HG03045 (cell line): Measurements from ENCODE around the gene NAP1L5.

ENCODE experiments used
- ATAC-seq: cut with Tn5 transposase; IDR thresholded peaks from one replicate; pipeline ENCODE4 v1.9.1; 2021; ENCODE audit warnings: mild to moderate bottlenecking, moderate library complexity; ENCODE audit not compliant: unreplicated experiment

Gene NAP1L5

DNA sequence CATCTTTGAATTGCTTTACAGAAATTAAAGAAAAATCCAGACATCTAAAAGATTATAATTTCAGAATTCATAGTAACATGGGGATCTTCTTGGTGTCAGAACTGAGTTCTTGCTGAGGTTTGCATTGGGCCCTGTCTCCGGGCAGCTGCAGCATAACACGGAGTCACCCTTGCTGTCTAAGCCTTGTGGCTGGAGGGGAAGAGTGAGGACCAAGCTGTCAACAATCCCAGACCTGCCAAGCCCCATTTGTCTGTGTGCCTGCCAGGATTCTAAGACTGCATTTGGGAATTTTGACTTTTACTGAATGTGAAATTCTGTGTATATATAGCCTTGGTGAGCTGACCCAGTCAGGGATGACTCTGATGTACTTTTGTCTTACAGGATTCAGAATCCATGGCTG is 25.2 kb upstream of the NAP1L5 start:
- ATAC-seq, result no peak

DNA sequence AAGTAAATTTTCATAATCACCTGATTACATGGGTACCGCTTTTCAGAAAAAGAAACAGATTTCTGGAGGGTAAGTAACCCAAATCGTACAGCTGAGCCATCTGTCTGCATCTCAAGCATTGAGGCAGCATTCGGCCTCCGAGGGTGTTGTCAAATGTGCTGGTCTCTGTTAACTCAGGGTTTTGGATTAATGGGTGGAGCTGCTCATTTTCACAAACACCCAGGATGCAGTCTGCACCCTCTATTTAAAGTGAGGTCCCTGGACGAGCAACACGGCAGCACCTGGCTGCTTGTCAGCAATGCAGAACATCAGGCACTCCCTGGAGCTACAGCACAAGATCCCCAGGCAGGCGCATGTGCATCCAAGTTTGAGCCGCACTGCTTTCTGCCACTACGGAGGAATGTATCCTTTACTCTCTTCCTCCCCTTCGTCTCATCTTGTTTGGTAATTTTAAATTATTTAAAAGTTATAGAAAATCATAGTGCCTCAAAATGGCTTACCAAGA is 24.7 kb upstream of the NAP1L5 start:
- ATAC-seq, result no peak

DNA sequence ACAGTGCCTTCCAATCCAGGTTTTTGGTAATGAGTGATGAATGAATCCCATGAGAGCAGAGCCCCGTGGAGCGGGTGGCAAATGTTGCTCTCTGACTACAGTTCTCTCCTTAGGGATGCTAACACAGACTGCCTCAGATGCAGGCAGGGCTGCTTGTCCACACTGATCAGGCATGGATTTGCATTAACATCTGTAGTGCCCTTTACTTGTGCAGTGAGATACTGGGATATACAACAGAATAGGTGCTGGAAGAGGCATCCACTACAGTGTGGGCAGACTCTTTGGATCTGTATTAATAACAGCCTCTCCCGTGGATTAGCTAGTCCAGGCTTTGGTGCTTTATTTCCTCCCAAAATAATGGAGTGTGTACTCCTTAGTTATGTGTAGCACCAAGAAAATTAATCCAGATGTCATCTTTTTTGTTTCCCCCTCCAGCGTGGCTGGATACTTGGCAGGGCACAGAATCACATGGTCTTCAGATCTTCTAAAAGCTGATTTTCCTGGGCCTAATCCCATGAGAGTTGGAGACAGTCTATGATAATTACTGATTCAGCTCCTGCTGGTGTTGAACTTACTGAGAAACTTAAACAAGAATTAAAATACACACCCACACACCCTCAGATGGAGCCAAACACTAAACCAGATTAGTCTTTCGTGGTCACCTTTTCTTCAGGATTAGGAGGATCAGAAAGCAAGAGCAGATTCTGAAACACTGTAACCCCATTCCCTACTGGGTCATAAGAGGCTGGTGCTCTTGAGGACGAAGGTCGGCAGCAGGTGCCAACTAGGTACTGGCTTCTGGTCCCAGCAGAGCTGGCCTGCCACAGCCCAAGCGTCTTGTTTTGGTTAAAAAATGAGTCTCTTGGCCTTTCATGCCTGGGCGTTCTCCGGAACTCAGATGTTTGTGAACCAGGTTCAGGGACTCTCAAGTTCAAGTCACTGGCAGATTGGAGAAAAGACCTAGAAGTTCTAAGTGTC is 23.1 kb upstream of the NAP1L5 start:
- ATAC-seq, result no peak

DNA sequence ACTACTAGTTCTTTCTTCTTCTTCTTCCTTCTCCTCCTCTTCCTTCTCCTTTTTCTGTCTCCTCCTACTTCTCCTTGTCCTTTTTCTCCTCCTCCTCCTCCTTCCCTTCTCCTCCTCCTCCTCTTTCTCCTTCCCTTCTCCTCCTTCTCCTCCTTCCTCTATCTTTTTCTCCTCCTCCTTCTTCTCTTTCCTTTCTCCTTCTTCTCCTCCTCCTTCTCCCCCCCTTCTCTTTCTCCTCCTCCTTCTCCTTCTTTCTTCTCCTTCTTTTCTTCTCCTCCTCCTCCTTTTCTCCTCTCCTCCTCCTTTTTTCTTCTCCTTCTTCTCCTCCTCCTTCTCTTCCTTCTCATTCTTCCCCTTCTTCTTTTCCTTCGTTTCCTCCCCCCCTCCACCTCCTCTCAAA is 21.8 kb upstream of the NAP1L5 start:
- no peak for ATAC-seq

DNA sequence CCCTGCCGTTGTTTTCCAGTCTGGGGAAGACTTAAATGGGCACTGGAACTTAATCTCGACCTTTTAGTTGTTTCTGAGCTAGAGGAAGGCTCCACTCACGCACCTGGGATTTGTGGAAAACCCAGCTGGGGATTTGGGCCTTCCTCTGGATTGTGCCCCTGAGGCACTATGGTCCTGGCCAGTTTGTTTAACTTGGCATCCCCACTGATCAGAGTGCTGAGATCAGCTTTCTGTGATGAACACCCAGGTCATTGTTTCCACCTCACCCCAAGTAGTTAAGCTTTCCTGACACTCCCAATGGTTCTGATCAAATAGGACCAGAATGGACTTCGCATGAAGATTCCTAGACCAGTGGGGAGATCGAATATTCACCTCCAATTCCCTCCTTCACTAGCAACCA is 20.5 kb upstream of the NAP1L5 start:
- no peak for ATAC-seq

DNA sequence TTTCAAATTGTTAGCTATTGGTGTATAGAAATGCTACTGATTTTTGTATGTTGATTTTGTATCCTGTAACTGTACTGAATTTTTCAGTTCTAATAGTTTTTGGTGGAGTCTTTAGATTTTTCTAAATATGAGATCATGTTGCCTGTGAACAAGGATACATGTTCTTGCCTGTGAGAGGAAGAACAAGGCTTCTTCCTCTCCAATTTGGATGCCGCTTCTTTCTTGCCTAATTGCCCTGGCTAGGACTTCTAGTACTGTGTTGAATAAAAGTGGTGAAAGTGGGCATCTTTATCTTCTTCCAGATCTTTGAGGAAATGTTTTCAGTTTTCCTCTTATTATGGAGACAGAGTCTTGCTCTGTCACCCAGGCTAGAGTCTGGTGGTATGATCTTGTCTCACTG is 16.2 kb upstream of the NAP1L5 start:
- ATAC-seq, result no peak

DNA sequence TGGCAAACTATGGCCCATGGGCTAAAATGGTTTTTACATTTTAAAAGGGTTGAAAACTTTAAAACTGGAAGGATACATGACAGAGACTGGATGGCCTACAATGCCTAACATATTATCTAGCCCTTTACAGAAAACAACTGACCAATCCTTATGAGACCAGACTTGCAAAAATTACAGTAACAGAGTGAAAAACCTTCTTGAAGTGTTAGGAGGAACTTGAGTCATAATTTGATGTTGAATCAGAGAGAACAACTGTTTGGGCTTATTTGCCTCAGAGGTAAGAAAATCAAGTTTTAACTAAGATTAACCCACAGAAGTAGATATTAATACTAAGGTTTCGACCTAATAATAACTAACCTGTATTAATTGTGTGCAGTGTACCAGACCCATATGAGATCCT is 12.4 kb upstream of the NAP1L5 start:
- ATAC-seq, result no peak

DNA sequence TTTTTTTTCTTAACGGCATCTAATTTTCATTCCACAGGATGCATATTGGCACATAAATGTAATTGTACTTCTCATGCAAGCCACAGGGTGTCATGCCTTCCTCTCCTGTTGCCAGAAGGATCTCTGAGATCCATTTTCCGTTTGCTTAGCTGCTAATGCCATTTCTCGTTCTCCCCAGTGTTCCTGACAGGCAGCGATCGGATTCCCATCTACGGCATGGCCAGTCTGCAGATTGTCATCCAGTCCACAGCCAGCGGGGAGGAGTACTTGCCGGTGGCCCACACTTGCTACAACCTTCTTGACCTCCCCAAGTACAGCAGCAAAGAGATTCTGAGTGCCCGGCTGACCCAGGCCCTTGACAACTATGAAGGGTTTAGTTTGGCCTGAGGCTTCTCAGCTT is 8.9 kb upstream of the NAP1L5 start:
- ATAC-seq, result no peak

DNA sequence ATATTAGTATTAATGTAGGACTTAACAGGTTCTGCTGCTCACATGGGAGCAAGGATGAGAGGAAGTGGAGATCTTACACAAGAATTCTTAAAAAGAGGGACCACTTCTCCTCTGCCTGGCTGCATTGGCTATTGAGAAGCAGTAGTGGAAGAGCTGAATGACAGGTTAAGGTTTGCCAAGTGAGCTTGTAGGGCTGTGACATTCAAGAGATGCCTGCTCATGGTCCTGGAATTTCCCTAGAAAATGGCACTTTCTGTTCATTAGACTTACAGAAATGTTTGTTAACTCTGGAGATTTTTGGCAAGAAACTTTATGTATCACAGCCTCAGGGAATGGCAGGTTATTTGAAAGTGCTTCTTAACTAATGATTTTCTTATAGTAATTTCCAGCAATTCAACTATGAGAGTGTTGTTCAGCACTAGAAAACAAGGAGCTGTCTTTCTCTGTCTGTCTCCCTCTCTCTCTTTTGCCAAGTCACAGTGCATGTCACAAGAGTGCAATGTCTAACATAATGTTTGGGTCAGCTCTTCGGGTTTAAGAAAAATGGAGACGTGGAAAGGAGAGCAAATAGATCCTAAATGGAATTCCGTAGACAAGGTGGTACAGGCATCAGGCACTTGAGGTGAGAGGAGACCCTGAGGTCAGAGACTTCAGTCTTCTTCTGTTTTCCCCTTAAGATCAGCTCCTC is 8.3 kb upstream of the NAP1L5 start:
- ATAC-seq, result no peak

DNA sequence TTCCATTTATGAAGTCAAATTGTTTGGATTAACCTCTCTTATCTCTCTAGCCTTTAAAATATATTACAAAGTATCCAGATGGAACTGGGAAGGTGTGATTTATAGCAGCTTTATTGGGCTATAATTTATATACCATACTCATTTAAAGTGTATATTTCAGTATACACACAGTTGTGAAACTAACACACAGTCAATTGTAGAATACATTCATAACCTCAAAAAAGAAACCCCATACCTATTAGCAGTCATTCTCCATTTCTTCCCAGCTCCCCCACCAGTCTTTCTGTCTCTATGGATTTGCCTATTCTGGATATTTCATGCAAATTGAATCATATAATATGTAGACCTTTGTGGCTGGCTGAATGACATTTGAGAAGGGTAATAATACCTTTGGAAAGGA is 7.6 kb upstream of the NAP1L5 start:
- no peak for ATAC-seq

DNA sequence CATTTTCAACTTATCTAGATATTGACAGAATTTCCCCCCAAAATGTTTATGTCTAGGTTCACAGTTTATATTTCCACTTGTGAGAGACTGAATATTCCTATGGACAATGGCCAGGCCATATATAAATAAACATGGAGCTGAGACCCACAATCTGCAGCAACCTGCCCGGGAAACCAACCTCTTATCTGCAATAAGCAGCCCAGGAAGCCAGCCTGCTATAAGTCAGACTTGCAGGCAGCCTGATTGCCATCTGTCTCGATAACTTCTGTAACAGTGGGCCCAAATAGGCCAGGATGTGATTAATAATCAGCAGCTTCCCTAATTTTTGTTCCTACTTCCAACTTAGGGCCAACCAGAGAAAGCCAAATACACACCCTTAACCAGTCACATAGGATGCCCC is 5.2 kb upstream of the NAP1L5 start:
- no peak for ATAC-seq

DNA sequence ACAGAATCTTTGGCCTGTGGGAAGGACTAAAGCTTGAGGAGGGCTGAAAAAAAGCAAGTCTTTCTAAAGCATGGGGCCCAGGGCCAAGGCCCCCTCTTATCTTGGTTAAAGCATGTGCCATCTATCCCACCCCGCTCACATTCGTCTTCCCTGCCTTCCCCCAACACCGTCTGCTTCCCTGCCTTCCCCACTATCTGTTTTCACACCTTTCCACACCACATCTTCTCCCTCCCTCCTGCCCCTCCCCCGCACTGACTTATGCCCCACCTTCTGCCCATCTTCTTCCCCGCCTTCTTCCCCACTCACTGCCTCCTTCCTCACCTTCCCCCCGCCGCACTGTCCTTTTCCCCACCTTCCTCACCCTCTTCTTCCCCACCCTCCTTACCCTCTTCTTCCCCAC is 890 bp upstream of the NAP1L5 start:
- no peak for ATAC-seq

DNA sequence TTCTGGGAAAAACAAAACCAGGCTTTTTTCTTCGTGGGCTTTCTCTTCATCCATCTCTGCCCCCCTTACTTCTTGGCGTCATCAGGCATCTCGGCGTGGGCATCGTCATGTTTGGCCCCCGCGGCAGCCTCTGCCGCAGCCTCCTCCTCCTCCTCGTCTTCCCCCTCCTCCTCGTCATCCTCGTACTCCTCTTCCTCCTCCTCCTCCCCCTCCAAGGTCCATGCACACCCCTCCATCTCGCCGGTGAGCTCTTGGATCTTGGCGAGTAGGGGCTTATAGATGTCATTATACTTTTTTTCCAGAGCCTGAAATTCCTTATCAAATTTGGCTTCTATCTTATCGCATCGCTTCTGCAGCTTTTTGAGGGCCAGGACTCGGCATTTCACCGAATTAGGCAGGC is 488 bp downstream of the NAP1L5 start:
- no peak for ATAC-seq

DNA sequence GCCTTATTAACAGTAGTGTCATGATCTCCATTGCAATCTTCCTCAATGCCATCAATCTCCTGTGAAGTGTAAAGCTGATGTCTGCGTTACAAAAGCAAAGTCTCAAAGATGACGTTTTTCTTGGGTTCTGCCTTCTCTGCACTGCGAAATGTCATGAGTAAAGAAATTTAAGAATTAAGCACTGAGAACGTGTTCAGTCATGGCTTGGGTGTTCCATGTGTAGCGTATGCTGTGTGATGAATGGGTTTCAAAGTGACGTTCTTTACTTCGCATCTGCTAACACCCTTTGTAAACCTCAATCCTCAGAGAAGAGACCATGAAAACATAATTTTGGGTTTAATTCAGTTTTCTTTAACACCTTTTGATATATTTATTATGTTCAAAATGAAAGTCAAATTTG is 999 bp downstream of the NAP1L5 start:
- no peak for ATAC-seq

DNA sequence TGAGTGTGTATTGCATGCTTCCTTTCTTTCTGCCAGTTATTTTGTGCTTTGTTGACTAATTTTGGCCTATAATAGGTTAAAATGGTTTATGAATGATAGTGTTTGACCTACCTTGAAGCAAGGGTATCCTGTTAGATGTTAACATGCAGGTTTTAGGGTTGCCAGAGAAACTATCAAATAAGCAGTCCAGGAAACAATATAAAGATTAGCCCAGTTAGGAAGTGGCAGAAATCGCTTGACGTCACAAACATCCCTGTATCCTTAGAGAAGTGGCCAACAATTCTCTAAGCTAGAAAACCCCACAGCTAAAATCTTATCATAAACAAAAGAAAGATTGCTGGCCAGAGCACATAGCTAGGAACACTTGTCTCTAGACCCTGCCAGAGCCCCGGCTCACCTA is 3.8 kb downstream of the NAP1L5 start:
- no peak for ATAC-seq

DNA sequence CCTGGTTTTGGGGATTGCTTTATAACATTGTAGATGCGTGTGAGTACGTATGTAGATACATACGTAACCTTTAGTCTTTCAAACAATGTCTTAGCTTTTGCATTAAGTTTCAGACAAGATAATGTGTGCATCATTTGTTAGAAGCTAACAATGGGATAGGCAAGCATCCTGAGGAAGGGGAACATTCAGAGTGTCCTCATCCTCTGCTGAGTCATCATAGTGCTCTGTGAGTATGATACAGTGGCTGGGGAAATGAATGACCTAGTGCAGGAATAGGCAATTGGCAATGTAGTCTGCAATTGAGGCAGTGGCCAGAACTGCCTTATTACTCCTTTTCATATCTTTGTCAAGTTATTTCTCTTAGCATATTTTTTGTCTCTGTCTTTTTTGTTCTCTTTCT is 7.3 kb downstream of the NAP1L5 start:
- no peak for ATAC-seq

DNA sequence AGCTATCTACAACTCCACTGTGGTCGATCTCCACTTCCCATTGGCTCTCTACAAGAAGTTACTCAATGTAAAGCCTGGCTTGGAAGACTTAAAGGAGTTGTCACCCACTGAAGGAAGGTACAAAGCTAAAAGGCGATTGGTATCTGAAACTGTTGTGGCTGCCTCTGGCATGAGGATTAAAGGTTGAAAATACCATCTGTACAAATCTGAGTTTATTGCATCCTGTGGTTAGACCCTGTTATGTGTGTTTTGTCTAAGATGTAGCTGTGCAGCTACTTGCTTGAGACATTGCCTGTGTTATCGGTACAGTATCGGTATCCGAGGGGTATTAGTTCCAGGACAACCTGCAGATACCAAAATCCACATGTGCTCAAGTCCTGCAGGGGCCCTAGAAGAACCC is 16.4 kb downstream of the NAP1L5 start:
- ATAC-seq, result no peak

DNA sequence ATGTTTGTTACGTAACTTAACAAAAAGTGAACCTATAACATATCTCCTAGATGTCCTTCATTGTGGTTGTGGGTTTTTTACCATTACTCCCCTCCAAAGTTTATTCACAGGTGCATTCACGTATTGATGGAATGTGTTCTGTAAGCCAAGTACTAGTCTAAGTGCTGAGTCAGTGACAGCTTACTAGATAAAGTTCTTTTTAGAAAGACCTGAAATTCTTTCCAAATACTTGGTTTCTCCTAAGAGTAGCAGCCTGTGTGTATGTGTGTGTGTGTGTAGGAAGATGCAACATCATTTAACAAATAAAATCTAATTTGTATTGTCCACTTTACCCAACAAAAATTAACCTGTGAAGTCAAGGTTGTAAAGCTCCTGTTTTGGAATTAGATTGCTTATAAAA is 22.1 kb downstream of the NAP1L5 start:
- no peak for ATAC-seq

DNA sequence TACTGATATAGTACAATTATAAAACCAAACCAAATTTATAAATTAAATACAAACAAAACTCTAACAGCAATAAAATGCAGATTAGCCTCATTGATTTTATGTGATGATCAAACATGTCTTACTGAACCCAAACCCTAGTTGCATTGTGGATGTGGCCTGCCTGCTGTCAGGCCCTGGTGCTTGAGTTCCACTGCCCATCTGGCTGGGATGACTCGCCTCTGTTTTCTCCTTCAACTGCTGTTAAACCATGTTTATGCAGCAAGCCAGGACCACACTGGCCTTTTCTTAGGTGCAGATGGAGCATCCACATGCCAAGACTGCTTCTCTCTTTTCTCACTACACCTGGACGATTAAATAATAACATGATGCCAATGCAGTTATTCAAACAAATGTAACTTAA is 22.6 kb downstream of the NAP1L5 start:
- ATAC-seq, result no peak

DNA sequence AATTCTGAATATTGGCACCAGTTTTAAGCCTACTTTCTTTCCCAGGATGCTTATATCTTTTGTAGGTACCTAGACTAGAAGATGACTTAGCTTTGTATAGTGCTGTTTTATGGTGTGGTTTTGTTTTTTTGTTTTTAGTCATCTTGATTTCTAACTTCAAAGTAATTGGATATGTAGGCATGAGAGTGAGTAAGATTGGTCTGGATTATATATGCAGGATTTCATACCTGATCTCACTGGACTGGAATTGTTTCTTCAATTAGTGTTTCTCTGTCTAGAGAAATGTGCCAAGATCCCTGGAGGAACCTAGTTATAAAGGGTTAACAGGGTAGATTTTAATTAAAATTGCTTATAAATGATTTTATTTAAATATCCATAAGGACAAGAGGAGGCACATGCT is 23.1 kb downstream of the NAP1L5 start:
- ATAC-seq, result no peak

DNA sequence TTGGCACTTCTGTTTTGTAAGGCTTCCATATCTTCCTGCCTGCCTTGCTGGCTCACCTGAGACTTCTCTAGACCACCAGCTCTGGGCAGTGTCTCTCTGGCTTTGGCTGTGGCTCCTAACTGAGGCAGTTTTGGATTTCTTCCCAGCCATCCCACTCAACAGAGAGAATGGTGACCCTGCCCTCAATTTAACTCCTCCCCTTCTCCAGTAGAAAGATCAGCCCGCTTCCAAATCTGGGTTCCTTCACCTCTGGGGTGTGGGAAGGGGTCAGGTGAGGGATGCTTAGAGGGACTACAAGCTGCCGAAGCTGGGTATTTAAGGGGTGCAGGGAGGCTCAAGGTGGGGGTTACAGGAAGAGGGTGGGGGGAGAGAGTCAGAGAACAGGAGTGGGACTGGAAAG is 23.7 kb downstream of the NAP1L5 start:
- no peak for ATAC-seq

DNA sequence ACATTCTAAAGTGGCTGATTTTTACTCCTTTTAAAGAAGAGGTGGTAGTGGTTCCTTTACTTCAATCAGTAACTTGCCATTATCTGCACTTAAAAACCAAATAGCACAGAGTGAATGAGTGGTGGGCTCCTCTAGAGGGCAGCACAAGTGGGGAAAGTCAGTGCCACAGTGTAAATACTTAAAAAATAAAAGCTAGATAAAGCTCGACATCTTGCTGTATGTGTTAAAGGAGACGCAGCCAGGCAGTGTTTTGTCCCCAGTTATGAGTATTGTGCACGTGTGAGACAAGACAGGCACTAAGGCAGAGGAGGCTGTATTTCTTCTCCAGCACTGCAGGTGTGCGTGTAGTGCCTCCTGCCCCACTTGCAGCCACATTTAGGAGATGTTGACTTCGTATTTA is 24.6 kb downstream of the NAP1L5 start:
- ATAC-seq, result no peak
